ENCODE data around the gene SLC22A23. TPM values are rescaled to one million over a fixed set of nuclear protein-coding genes. Genes with fewer than 3 reads are reported as not detected.

SLC22A23 gene
- total RNA-seq, 1 experiment from 2014 or later = 6.8 TPM

DNA sequence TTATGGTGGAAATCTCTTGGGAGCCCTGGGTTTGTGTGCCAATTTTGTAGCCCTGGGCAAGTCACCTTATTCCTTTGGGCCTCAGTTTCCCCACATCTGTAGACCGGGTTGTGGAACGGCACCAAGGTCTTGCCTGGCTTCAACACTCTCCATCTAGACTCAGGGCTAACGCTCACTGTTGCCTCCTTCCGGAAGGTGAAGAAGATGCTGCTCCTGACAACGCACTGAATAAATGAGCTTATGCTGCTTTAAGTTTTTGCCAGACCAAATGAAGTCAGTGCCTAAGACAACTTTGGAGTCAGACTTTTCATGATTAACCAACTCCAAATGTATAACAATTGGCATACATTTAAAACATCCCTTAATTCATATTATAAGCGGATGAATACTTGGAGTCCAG is 145.0 kb downstream of the SLC22A23 start:
- no peak overlapping the region for H4K8ac ChIP-seq (replicated peaks; ENCODE audit: insufficient read length, low read depth, low read length)
- H2BK20ac ChIP-seq (ENCODE audit: low read depth, low read length, poor library complexity, severe bottlenecking) = no peak overlapping the region
- no peak overlapping the region for H3K27ac ChIP-seq (ENCODE audit: insufficient read length, low read depth, low read length)
- peaks cover 8 to 23% of the 10 kb centered on the region in 2 experiments; a peak in 3 of 4 replicates for H3K4me1 Mint-ChIP-seq
- H3K4me1 ChIP-seq (ENCODE audit: insufficient read depth, low read length) = no peaks in the 10 kb centered on the region
- H3K4ac ChIP-seq (ENCODE audit: low read depth, low read length) = no peak overlapping the region
- no peak overlapping the region for H3T11ph ChIP-seq (ENCODE audit: low read length)
- no peaks in the 10 kb centered on the region for H3K79me2 ChIP-seq (ENCODE audit: insufficient read depth, low read length)
- no peaks in the 10 kb centered on the region for H3K23me2 ChIP-seq (ENCODE audit: insufficient read length, low read depth, low read length, poor library complexity, severe bottlenecking)
- no peak overlapping the region for H2BK15ac ChIP-seq (ENCODE audit: low read depth, low read length)
- peaks cover 0 to 14% (median 0%) of the 10 kb centered on the region in 3 experiments; a peak in 3 of 7 replicates for H3K36me3 Mint-ChIP-seq (ENCODE audit: insufficient read depth in 1 of 3, low read depth in 3 of 3)
- no peak overlapping the region for H3K27ac Mint-ChIP-seq
- no peaks in the 10 kb centered on the region for H3K9me3 ChIP-seq (ENCODE audit: control insufficient read depth, low read depth, low read length)
- H3K79me1 ChIP-seq (ENCODE audit: insufficient read depth, low read depth, low read length, poor library complexity, severe bottlenecking) = no peaks in the 10 kb centered on the region
- DNase-seq = no peak
- no peak overlapping the region for H3K4me3 Mint-ChIP-seq
- H4K20me1 ChIP-seq (ENCODE audit: control insufficient read depth, insufficient read depth, insufficient read length) = no peaks in the 10 kb centered on the region
- TF ChIP-seq, protein P1, sequence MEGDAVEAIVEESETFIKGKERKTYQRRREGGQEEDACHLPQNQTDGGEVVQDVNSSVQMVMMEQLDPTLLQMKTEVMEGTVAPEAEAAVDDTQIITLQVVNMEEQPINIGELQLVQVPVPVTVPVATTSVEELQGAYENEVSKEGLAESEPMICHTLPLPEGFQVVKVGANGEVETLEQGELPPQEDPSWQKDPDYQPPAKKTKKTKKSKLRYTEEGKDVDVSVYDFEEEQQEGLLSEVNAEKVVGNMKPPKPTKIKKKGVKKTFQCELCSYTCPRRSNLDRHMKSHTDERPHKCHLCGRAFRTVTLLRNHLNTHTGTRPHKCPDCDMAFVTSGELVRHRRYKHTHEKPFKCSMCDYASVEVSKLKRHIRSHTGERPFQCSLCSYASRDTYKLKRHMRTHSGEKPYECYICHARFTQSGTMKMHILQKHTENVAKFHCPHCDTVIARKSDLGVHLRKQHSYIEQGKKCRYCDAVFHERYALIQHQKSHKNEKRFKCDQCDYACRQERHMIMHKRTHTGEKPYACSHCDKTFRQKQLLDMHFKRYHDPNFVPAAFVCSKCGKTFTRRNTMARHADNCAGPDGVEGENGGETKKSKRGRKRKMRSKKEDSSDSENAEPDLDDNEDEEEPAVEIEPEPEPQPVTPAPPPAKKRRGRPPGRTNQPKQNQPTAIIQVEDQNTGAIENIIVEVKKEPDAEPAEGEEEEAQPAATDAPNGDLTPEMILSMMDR (conservative IDR thresholded peaks at IDR 0.05) = peak; percentile 19; the same call in 2 of the 3 replicates
- H2BK5ac ChIP-seq (ENCODE audit: insufficient read length, low read length) = no peak overlapping the region
- no CpG with 5 or more reads among the region's 6 CpGs for WGBS (ENCODE audit: extremely low coverage, insufficient read length, low lambda C conversion rate)
- H4K5ac ChIP-seq (ENCODE audit: insufficient read length, low read depth, low read length) = no peak overlapping the region
- no peaks in the 10 kb centered on the region for H3K27me3 ChIP-seq (ENCODE audit: insufficient read depth, low read length)
- no peak overlapping the region for H2AFZ ChIP-seq (ENCODE audit: low read length)
- no peak overlapping the region for H2BK120ac ChIP-seq (ENCODE audit: low read depth, low read length, poor library complexity, severe bottlenecking)
- no peak overlapping the region for H3K56ac ChIP-seq (ENCODE audit: insufficient read length, low read depth, low read length)
- no peak overlapping the region for H3K18ac ChIP-seq (ENCODE audit: insufficient read length, low read depth, low read length)
- no peak overlapping the region for H3K9ac ChIP-seq (ENCODE audit: extremely low read depth, insufficient read length, low read length)
- H3K9me3 Mint-ChIP-seq = 0 out of 5 replicates have a peak, but pooled peaks cover 0 to 2% of the 10 kb centered on the region in 2 experiments
- no peak overlapping the region for H3K23ac ChIP-seq (ENCODE audit: insufficient read length, low read depth, low read length)
- no peak overlapping the region for H4K91ac ChIP-seq (ENCODE audit: insufficient read length, low read depth, low read length)
- H3K27me3 Mint-ChIP-seq (ENCODE audit: low read depth) = no peaks in the 10 kb centered on the region
- no peak overlapping the region for H2AK5ac ChIP-seq (ENCODE audit: insufficient read length, low read length)
- no peak overlapping the region for H2BK12ac ChIP-seq (ENCODE audit: insufficient read length, low read depth, low read length)
- H3K14ac ChIP-seq (ENCODE audit: insufficient read depth, low read length) = no peak overlapping the region
- no peak overlapping the region for H3K4me2 ChIP-seq (ENCODE audit: insufficient read depth, insufficient read length, low read length)
